ENCODE measurements around the gene IQGAP2.
A peak's percentile ranks its signal among the peaks of the same experiment; 100 is the strongest.

Gene IQGAP2

GRCh38 chr5:76694317-76694716 lies 291.2 kb downstream of the IQGAP2 start:
- no peak for ATAC-seq

GRCh38 chr5:76695346-76695745 lies 292.3 kb downstream of the IQGAP2 start:
- ATAC-seq = no peak

GRCh38 chr5:76696251-76696650 lies 293.2 kb downstream of the IQGAP2 start:
- no peak for ATAC-seq

- no peak for ATAC-seq
Measured at GRCh38 chr5:76697670-76698069, 294.6 kb downstream of the IQGAP2 start.

- ATAC-seq = no peak
Measured at GRCh38 chr5:76700571-76700970, 297.5 kb downstream of the IQGAP2 start.

GRCh38 chr5:76701298-76701697 lies 298.2 kb downstream of the IQGAP2 start:
- ATAC-seq = no peak

- no peak for ATAC-seq
Measured at GRCh38 chr5:76703707-76704106, 300.6 kb downstream of the IQGAP2 start.

GRCh38 chr5:76704131-76704663 lies 301.1 kb downstream of the IQGAP2 start:
- ATAC-seq = no peak

GRCh38 chr5:76705574-76705973 lies 302.5 kb downstream of the IQGAP2 start:
- no peak for ATAC-seq

GRCh38 chr5:76709762-76710161 lies 306.7 kb downstream of the IQGAP2 start:
- ATAC-seq = no peak

GRCh38 chr5:76710991-76711390 lies 307.9 kb downstream of the IQGAP2 start:
- ATAC-seq = peak in 1 of 2 donors; percentile 58

- ATAC-seq = no peak
Measured at GRCh38 chr5:76714751-76715485, 311.8 kb downstream of the IQGAP2 start.

GRCh38 chr5:76715486-76715735 lies 312.3 kb downstream of the IQGAP2 start:
- no peak for ATAC-seq

GRCh38 chr5:76715736-76716455 lies 312.8 kb downstream of the IQGAP2 start, which contains the start of gene F2R:
TSS of gene F2R (plus strand) at chr5:76716126. CDS start at chr5:76716308, 182 bp downstream.
- peak; percentile 68 for ATAC-seq

GRCh38 chr5:76716456-76717157 lies 313.5 kb downstream of the IQGAP2 start:
- no peak for ATAC-seq

GRCh38 chr5:76717222-76718083 lies 314.4 kb downstream of the IQGAP2 start:
- ATAC-seq = no peak

- no peak for ATAC-seq
Measured at GRCh38 chr5:76718381-76718832, 315.3 kb downstream of the IQGAP2 start.

- ATAC-seq = no peak
Measured at GRCh38 chr5:76718880-76719279, 315.8 kb downstream of the IQGAP2 start.

- no peak for ATAC-seq
Measured at GRCh38 chr5:76720988-76721569, 318.0 kb downstream of the IQGAP2 start.

- ATAC-seq = no peak
Measured at GRCh38 chr5:76723266-76723665, 320.2 kb downstream of the IQGAP2 start.

GRCh38 chr5:76723906-76724305 lies 320.8 kb downstream of the IQGAP2 start:
- ATAC-seq = no peak

- no peak for ATAC-seq
Measured at GRCh38 chr5:76724871-76725270, 321.8 kb downstream of the IQGAP2 start.
